Mesothelial cell of epicardium (in vitro differentiated cells): ENCODE results near the gene TSPAN12. TPM values are rescaled to one million over a fixed set of nuclear protein-coding genes. Genes with fewer than 3 reads are reported as not detected.

Source experiments
- DNase-seq, 2 experiments: peaks; one replicate each; pipeline ENCODE4 v3.0.0; 2021; ENCODE audit warnings: low spot score in 2 of 2; ENCODE audit not compliant: unreplicated experiment in 2 of 2
- H3K27ac Mint-ChIP-seq: 2 replicates; pipeline ENCODE4 v1.8.0; 2021; ENCODE audit warnings: mixed read lengths
- H3K27me3 Mint-ChIP-seq: 2 replicates; pipeline ENCODE4 v1.8.0; 2021; ENCODE audit warnings: low read depth, mixed read lengths
- H3K36me3 Mint-ChIP-seq: 2 replicates; pipeline ENCODE4 v1.8.0; 2021; ENCODE audit warnings: mixed read lengths
- H3K4me1 Mint-ChIP-seq: 2 replicates; pipeline ENCODE4 v1.8.0; 2021; ENCODE audit warnings: mixed read lengths
- H3K4me3 Mint-ChIP-seq: 2 replicates; pipeline ENCODE4 v1.8.0; 2021; ENCODE audit warnings: mild to moderate bottlenecking, moderate library complexity, mixed read lengths
- H3K9me3 Mint-ChIP-seq: 2 replicates; pipeline ENCODE4 v1.8.0; 2021; ENCODE audit warnings: mixed read lengths
- total RNA-seq: library from RNA; stranded (reverse); gene quantifications from 3 replicates; pipeline ENCODE4 v1.2.1, GENCODE V29; 2021
- TF ChIP-seq, protein P1 (sequence below): fragments of 200-600 bp; sonication (generic); IDR thresholded peaks from one replicate; pipeline ENCODE4 v1.5.0; 2021; ENCODE audit warnings: antibody characterized with exemption; ENCODE audit not compliant: unreplicated experiment

The TSPAN12 gene
- total RNA-seq, 1 donor from 2014 or later: 7.3 TPM

DNA sequence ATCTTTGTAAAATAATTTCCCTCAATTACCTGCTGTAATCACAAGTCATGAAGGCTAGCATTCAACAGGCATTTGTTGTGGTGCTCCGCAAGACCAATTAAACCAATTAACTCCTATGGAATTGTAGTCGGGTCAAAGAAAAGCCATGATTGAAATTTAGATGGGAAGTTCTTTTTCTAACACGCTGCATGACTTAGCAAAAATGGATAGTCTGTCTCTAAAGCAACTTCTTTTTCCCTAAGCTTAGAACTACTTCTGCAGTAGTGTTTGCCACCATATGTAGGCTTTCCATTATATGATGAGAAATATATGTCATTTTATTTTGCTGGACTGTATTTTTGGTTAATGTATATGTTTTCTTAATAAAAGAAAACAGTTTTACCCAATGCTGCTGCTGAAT lies 119.1 kb downstream of the TSPAN12 start:
- H3K4me3 Mint-ChIP-seq: no peak overlapping the region
- no peak overlapping the region for H3K27ac Mint-ChIP-seq
- no peak for DNase-seq
- H3K36me3 Mint-ChIP-seq: no peaks in the 10 kb centered on the region
- no peaks in the 10 kb centered on the region for H3K9me3 Mint-ChIP-seq
- no peaks in the 10 kb centered on the region for H3K27me3 Mint-ChIP-seq
- TF ChIP-seq, protein P1, sequence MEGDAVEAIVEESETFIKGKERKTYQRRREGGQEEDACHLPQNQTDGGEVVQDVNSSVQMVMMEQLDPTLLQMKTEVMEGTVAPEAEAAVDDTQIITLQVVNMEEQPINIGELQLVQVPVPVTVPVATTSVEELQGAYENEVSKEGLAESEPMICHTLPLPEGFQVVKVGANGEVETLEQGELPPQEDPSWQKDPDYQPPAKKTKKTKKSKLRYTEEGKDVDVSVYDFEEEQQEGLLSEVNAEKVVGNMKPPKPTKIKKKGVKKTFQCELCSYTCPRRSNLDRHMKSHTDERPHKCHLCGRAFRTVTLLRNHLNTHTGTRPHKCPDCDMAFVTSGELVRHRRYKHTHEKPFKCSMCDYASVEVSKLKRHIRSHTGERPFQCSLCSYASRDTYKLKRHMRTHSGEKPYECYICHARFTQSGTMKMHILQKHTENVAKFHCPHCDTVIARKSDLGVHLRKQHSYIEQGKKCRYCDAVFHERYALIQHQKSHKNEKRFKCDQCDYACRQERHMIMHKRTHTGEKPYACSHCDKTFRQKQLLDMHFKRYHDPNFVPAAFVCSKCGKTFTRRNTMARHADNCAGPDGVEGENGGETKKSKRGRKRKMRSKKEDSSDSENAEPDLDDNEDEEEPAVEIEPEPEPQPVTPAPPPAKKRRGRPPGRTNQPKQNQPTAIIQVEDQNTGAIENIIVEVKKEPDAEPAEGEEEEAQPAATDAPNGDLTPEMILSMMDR: no peak
- peaks cover 14% of the 10 kb centered on the region for H3K4me1 Mint-ChIP-seq

Other genes starting within 250 kb of the TSPAN12 start
- gene ING3, start 92.6 kb upstream of the TSPAN12 start, total RNA-seq: 19.2 to 22.7 TPM (median 20.2 TPM) in 3 replicates
- 23.9 to 26.4 TPM (median 25.6 TPM) in 3 replicates for gene CPED1, start 130.6 kb upstream of the TSPAN12 start, total RNA-seq